ENCODE results near the gene NRXN2. TPM values are rescaled to one million over a fixed set of nuclear protein-coding genes. Genes with fewer than 3 reads are reported as not detected.

Gene NRXN2
- total RNA-seq, 1 donor from 2014 or later = 0.14 TPM

GRCh38 chr11:64609436-64610047, 113.5 kb downstream of the NRXN2 start:
- no peaks in the 10 kb centered on the region for H3K9me3 Mint-ChIP-seq (ENCODE audit: unreplicated experiment)
- Histone ChIP-seq H3K9me3 (ENCODE audit: insufficient read depth, low read depth, low read length) (no peaks in the 10 kb centered on the region), H3K79me2 (ENCODE audit: insufficient read depth, low read length) (no peaks in the 10 kb centered on the region), H3K4me1 (ENCODE audit: insufficient read depth, low read length) (no peaks in the 10 kb centered on the region), H3K36me3 (ENCODE audit: insufficient read depth, low read length) (no peaks in the 10 kb centered on the region), H2AFZ (ENCODE audit: low read depth, low read length) (no peak overlapping the region), H3K4me3 (ENCODE audit: insufficient read depth, low read depth, low read length) (no peak overlapping the region), H3K9ac (ENCODE audit: low read length) (no peak overlapping the region), H3K27ac (ENCODE audit: low read depth, low read length) (no peak overlapping the region), H3K27me3 (ENCODE audit: insufficient read depth, low read length) (peaks cover 7% of the 10 kb centered on the region), H3K4me2 (ENCODE audit: low read length) (no peak overlapping the region), H4K20me1 (ENCODE audit: insufficient read depth, low read length) (no peaks in the 10 kb centered on the region)
- FAIRE-seq (no peak), DNase-seq (ENCODE audit: low read depth) (no peak)
- no peak overlapping the region for H3K4me3 Mint-ChIP-seq (ENCODE audit: unreplicated experiment)
- H3K27ac Mint-ChIP-seq (ENCODE audit: unreplicated experiment) = no peak overlapping the region
- H3K4me1 Mint-ChIP-seq (ENCODE audit: low read depth, unreplicated experiment) = no peaks in the 10 kb centered on the region
- peaks cover 43% of the 10 kb centered on the region for H3K27me3 Mint-ChIP-seq (ENCODE audit: low read depth, unreplicated experiment)
- TF ChIP-seq EZH2 (IDR thresholded peaks at IDR 0.05; ENCODE audit: insufficient read depth, low read length) (no peak), CTCF (IDR thresholded peaks at IDR 0.05; ENCODE audit: insufficient read depth, low read depth, low read length) (no peak)
- no peaks in the 10 kb centered on the region for H3K36me3 Mint-ChIP-seq (ENCODE audit: low read depth, unreplicated experiment)

- no peaks in the 10 kb centered on the region for H3K4me1 Mint-ChIP-seq (ENCODE audit: low read depth, unreplicated experiment)
- H3K4me3 Mint-ChIP-seq (ENCODE audit: unreplicated experiment) = peak overlapping the region; percentile 31
- H3K27ac ChIP-seq (ENCODE audit: low read depth, low read length) = no peak overlapping the region
- no peak overlapping the region for H3K27ac Mint-ChIP-seq (ENCODE audit: unreplicated experiment)
- H3K9ac ChIP-seq (ENCODE audit: low read length) = no peak overlapping the region
- no peaks in the 10 kb centered on the region for H3K9me3 Mint-ChIP-seq (ENCODE audit: unreplicated experiment)
- H3K79me2 ChIP-seq (ENCODE audit: insufficient read depth, low read length) = no peaks in the 10 kb centered on the region
- no peaks in the 10 kb centered on the region for H3K36me3 ChIP-seq (ENCODE audit: insufficient read depth, low read length)
- FAIRE-seq (no peak), DNase-seq (ENCODE audit: low read depth) (no peak)
- H2AFZ ChIP-seq (ENCODE audit: low read depth, low read length) = no peak overlapping the region
- H3K4me1 ChIP-seq (ENCODE audit: insufficient read depth, low read length) = no peaks in the 10 kb centered on the region
- H4K20me1 ChIP-seq (ENCODE audit: insufficient read depth, low read length) = no peaks in the 10 kb centered on the region
- H3K9me3 ChIP-seq (ENCODE audit: insufficient read depth, low read depth, low read length) = no peaks in the 10 kb centered on the region
- H3K4me2 ChIP-seq (ENCODE audit: low read length) = no peak overlapping the region
- H3K4me3 ChIP-seq (ENCODE audit: insufficient read depth, low read depth, low read length) = no peak overlapping the region
- H3K27me3 Mint-ChIP-seq (ENCODE audit: low read depth, unreplicated experiment) = peaks cover 45% of the 10 kb centered on the region
- peaks cover 7% of the 10 kb centered on the region for H3K27me3 ChIP-seq (ENCODE audit: insufficient read depth, low read length)
- no peak for TF ChIP-seq EZH2 (IDR thresholded peaks at IDR 0.05; ENCODE audit: insufficient read depth, low read length)
- no peak for TF ChIP-seq CTCF (IDR thresholded peaks at IDR 0.05; ENCODE audit: insufficient read depth, low read depth, low read length)
- H3K36me3 Mint-ChIP-seq (ENCODE audit: low read depth, unreplicated experiment) = no peaks in the 10 kb centered on the region
Observed at GRCh38 chr11:64608636-64609035, 114.4 kb downstream of the NRXN2 start.

GRCh38 chr11:64608046-64608445, 115.0 kb downstream of the NRXN2 start:
- DNase-seq (ENCODE audit: low read depth) (peak; percentile 4), FAIRE-seq (no peak)
- no peak for TF ChIP-seq CTCF (IDR thresholded peaks at IDR 0.05; ENCODE audit: insufficient read depth, low read depth, low read length)
- TF ChIP-seq EZH2 (IDR thresholded peaks at IDR 0.05; ENCODE audit: insufficient read depth, low read length) = no peak

More at GRCh38 chr11:64608046-64608445, 115.0 kb downstream of the NRXN2 start:
- H3K27ac ChIP-seq (ENCODE audit: low read depth, low read length) = no peak overlapping the region
- no peaks in the 10 kb centered on the region for H3K79me2 ChIP-seq (ENCODE audit: insufficient read depth, low read length)
- no peak overlapping the region for H2AFZ ChIP-seq (ENCODE audit: low read depth, low read length)
- H3K27me3 ChIP-seq (ENCODE audit: insufficient read depth, low read length) = peaks cover 7% of the 10 kb centered on the region
- peak overlapping the region; percentile 50 for H3K4me2 ChIP-seq (ENCODE audit: low read length)
- no peak overlapping the region for H3K4me3 Mint-ChIP-seq (ENCODE audit: unreplicated experiment)
- H3K27ac Mint-ChIP-seq (ENCODE audit: unreplicated experiment) = no peak overlapping the region
- no peaks in the 10 kb centered on the region for H3K9me3 Mint-ChIP-seq (ENCODE audit: unreplicated experiment)
- no peak overlapping the region for H3K9ac ChIP-seq (ENCODE audit: low read length)
- H3K36me3 ChIP-seq (ENCODE audit: insufficient read depth, low read length) = no peaks in the 10 kb centered on the region
- peaks cover 43% of the 10 kb centered on the region for H3K27me3 Mint-ChIP-seq (ENCODE audit: low read depth, unreplicated experiment)
- H3K4me1 Mint-ChIP-seq (ENCODE audit: low read depth, unreplicated experiment) = no peaks in the 10 kb centered on the region
- no peaks in the 10 kb centered on the region for H4K20me1 ChIP-seq (ENCODE audit: insufficient read depth, low read length)
- H3K4me3 ChIP-seq (ENCODE audit: insufficient read depth, low read depth, low read length) = no peak overlapping the region
- H3K36me3 Mint-ChIP-seq (ENCODE audit: low read depth, unreplicated experiment) = no peaks in the 10 kb centered on the region
- H3K4me1 ChIP-seq (ENCODE audit: insufficient read depth, low read length) = no peaks in the 10 kb centered on the region
- H3K9me3 ChIP-seq (ENCODE audit: insufficient read depth, low read depth, low read length) = no peaks in the 10 kb centered on the region

Measured in astrocyte (in vitro differentiated cells and primary cell).